ENCODE data around the gene CYP2A6.

GRCh38 chr19:40810160-40810559, 40.1 kb downstream of the CYP2A6 start:
- TF ChIP-seq POLR2AphosphoS5 (IDR thresholded peaks at IDR 0.05; ENCODE audit: insufficient read depth in 1 of 2, low read depth in 1 of 2) (no peak), POLR2A (IDR thresholded peaks at IDR 0.05) (no peak)
